ENCODE measurements around the gene TTF2. TPM values are rescaled to one million over a fixed set of nuclear protein-coding genes. Genes with fewer than 3 reads are reported as not detected.
A peak's percentile ranks its signal among the peaks of the same experiment; 100 is the strongest.

Gene TTF2
- total RNA-seq, 1 experiment from 2014 or later: 46.6 TPM

GRCh38 chr1:117067533-117068370, 7.6 kb downstream of the TTF2 start:
- Mint-ChIP-seq H3K9me3 (ENCODE audit: low read depth, unreplicated experiment) (no peaks in the 10 kb centered on the region), H3K27ac (ENCODE audit: unreplicated experiment) (no peak overlapping the region), H3K36me3 (ENCODE audit: insufficient read depth, unreplicated experiment) (peaks cover 5% of the 10 kb centered on the region), H3K4me3 (ENCODE audit: low read depth, unreplicated experiment) (no peak overlapping the region), H3K4me1 (ENCODE audit: low read depth, unreplicated experiment) (no peaks in the 10 kb centered on the region), H3K27me3 (ENCODE audit: unreplicated experiment) (no peaks in the 10 kb centered on the region)
- intact Hi-C loops (cut with micrococcal nuclease; ENCODE audit: unreplicated experiment): loop anchor here (1.0 to 10.0 kb wide), 2 partner anchors 217 to 447 kb away; no protein-coding TSS in a partner anchor
- BruUV-seq (replicated peaks): no TSS peak
- CTCF ChIA-PET: interaction anchor here (0.7 to 1.7 kb wide), 4 partner anchors 8 to 334 kb away, joined by 3 to 18 read pairs (median 4); partner anchors contain the start of gene TTF2
- TF ChIP-seq CTCF (IDR thresholded peaks at IDR 0.05; ENCODE audit: unreplicated experiment): no peak
- DNase-seq: peak; percentile 33

DNA sequence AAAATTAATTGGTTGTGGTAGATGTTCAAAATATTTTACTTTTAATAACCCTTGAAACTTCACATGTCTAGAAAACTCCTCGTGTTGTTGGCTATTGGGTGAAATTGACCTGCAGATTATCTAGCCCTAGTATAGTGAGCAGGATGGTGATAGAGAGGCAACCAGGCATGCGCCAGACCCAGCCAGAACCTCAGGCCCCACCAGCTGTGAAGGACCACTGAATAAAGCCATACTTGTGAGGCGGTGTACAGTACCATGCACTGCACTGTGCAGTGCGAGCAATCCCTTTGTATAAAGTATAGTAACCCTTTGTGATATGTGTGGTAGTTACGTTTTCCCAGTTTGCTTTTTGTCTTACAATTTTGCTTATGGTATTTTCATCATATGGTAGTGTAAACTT, 8.5 kb downstream of the TTF2 start:
- no TSS peak for BruUV-seq (replicated peaks)
- Mint-ChIP-seq H3K36me3 (ENCODE audit: insufficient read depth, unreplicated experiment) (peaks cover 5% of the 10 kb centered on the region), H3K4me3 (ENCODE audit: low read depth, unreplicated experiment) (no peak overlapping the region), H3K9me3 (ENCODE audit: low read depth, unreplicated experiment) (no peaks in the 10 kb centered on the region), H3K4me1 (ENCODE audit: low read depth, unreplicated experiment) (no peaks in the 10 kb centered on the region), H3K27me3 (ENCODE audit: unreplicated experiment) (no peaks in the 10 kb centered on the region), H3K27ac (ENCODE audit: unreplicated experiment) (no peak overlapping the region)
- no peak for TF ChIP-seq CTCF (IDR thresholded peaks at IDR 0.05; ENCODE audit: unreplicated experiment)
- no peak for DNase-seq
- intact Hi-C loops (cut with micrococcal nuclease; ENCODE audit: unreplicated experiment): loop anchor here (10.0 kb wide), 1 partner anchor 446 kb away; no protein-coding TSS in a partner anchor
- CTCF ChIA-PET: interaction anchor here (0.7 kb wide), 1 partner anchor 9 kb away, joined by 3 read pairs; the partner anchor contains the start of gene TTF2

DNA sequence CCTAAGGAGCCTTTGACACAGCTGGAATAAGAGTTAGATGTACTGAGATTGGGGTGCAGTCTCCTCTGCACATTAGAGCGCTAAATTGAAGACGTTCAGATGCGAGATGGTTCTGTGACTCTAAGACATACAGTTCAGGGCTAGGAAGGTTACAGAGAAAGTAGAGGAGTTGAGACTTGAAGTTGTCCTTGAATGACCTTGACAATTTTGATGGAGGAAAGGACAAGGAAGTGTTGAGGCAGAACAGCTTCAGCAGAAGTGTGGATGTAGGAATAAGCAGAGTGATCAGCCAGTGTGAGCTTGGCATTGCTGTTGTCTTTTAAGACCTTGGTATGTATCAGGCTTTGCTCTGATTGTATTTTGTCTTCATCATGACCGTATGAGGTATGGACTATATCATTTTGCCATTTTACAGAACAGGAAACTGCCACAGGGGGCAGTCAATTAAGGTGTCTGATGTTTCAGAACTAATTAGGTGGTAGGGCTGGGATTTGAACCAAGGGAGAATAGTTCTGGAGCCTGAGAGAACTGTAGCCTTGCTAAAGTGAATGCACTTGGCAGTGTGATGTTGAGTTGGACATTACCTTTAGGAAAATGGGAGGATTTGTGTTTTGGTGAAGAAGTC, 9.2 kb downstream of the TTF2 start:
- no TSS peak for BruUV-seq (replicated peaks)
- DNase-seq: no peak
- no peaks in the 10 kb centered on the region for H3K9me3 Mint-ChIP-seq (ENCODE audit: low read depth, unreplicated experiment)
- H3K4me3 Mint-ChIP-seq (ENCODE audit: low read depth, unreplicated experiment): no peak overlapping the region
- no peaks in the 10 kb centered on the region for H3K27me3 Mint-ChIP-seq (ENCODE audit: unreplicated experiment)
- intact Hi-C loops (cut with micrococcal nuclease; ENCODE audit: unreplicated experiment): loop anchor here (10.0 kb wide), 1 partner anchor 445 kb away; no protein-coding TSS in a partner anchor
- TF ChIP-seq CTCF (IDR thresholded peaks at IDR 0.05; ENCODE audit: unreplicated experiment): no peak
- CTCF ChIA-PET: no interaction called here
- H3K27ac Mint-ChIP-seq (ENCODE audit: unreplicated experiment): no peak overlapping the region
- H3K4me1 Mint-ChIP-seq (ENCODE audit: low read depth, unreplicated experiment): no peaks in the 10 kb centered on the region
- peaks cover 5% of the 10 kb centered on the region for H3K36me3 Mint-ChIP-seq (ENCODE audit: insufficient read depth, unreplicated experiment)

DNA sequence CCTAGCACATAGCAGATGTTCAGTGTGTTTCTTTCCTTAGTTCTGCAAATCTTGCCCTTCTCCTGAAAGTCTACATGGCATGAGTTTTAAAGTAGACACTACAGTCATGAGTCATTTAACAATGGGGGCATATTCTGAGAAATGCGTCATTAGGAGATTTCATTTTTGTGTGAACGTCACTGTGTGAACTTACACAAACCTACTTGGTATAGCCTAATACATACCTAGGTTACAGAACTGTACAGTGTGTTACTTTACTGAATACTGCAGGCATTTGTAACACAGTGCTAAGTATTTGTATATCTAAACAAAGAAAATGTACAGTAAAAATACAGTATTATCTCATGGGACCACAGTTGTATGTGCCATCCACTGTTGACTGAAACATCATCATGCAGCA, 10.0 kb downstream of the TTF2 start:
- no peaks in the 10 kb centered on the region for H3K27me3 Mint-ChIP-seq (ENCODE audit: unreplicated experiment)
- H3K4me3 Mint-ChIP-seq (ENCODE audit: low read depth, unreplicated experiment): no peak overlapping the region
- no peaks in the 10 kb centered on the region for H3K4me1 Mint-ChIP-seq (ENCODE audit: low read depth, unreplicated experiment)
- no peak for DNase-seq
- TF ChIP-seq CTCF (IDR thresholded peaks at IDR 0.05; ENCODE audit: unreplicated experiment): no peak
- no peaks in the 10 kb centered on the region for H3K9me3 Mint-ChIP-seq (ENCODE audit: low read depth, unreplicated experiment)
- peaks cover 5% of the 10 kb centered on the region for H3K36me3 Mint-ChIP-seq (ENCODE audit: insufficient read depth, unreplicated experiment)
- CTCF ChIA-PET: no interaction called here
- H3K27ac Mint-ChIP-seq (ENCODE audit: unreplicated experiment): no peak overlapping the region
- intact Hi-C loops (cut with micrococcal nuclease; ENCODE audit: unreplicated experiment): no loop called here
- BruUV-seq (replicated peaks): no TSS peak

Data from Calu3 (cell line).